ENCODE data around the gene CD81.
"Not testable (repeated sequence)": the region's sequence is repeated elsewhere in the genome, so short reads cannot be mapped to it uniquely, and the experiment has no call there.

The CD81 gene

DNA sequence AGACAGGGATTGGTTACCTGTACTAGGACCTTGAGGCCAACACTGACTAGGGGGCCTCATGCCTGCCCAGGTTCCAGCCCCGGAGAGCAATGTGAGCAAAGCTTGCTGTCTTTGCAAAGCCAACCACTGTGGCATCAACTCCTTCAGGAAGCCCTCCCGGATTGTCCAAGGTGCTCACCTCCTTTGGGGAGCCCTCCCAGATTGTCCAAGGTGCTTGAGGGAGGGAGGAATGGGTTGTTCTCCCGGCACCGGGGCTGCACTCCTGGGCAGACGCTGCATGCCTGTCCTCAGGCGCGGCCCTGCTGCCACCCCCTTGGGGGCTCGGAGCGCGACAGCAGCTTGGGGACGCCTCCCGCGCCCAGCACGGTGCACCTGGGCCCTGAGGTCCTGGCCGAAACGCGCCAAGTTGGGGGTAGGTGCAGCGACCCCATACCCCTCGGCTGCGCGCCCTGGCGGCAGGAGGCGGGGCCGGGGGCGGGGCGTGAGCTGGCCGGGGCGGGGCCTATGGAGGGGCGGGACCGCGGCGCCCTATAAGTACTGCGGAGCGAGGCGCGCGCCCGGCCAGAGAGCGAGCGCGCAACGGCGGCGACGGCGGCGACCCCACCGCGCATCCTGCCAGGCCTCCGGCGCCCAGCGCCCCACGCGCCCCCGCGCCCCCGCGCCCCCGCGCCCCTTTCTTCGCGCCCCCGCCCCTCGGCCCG, at the start of gene CD81:
CD81 (plus strand) TSS at position 560 of the 701 bp plus-strand sequence. CDS start 240 bp downstream, outside the sequence.
- Histone ChIP-seq H3K9ac (ENCODE audit: low read length) (peak within 1 kb of the TSS; percentile 92), H3K4me1 (ENCODE audit: control insufficient read depth, insufficient read depth, low read length) (peaks cover 48% of the 10 kb centered on the region), H3K27me3 (ENCODE audit: control insufficient read depth, insufficient read depth, low read length) (no peaks in the 10 kb centered on the region), H3K4me3 (ENCODE audit: low read length) (peak within 1 kb of the TSS; percentile 67), H3K9me3 (ENCODE audit: control insufficient read depth, low read length) (no peaks in the 10 kb centered on the region), H3K36me3 (ENCODE audit: control insufficient read depth, insufficient read depth, low read length) (no peaks in the 10 kb centered on the region)

- Histone ChIP-seq H3K27me3 (ENCODE audit: control insufficient read depth, insufficient read depth, low read length) (no peaks in the 10 kb centered on the region), H3K9me3 (ENCODE audit: control insufficient read depth, low read length) (no peaks in the 10 kb centered on the region), H3K4me1 (ENCODE audit: control insufficient read depth, insufficient read depth, low read length) (no peaks in the 10 kb centered on the region), H3K9ac (ENCODE audit: low read length) (no peak overlapping the region), H3K4me3 (ENCODE audit: low read length) (no peak overlapping the region), H3K36me3 (ENCODE audit: control insufficient read depth, insufficient read depth, low read length) (no peaks in the 10 kb centered on the region)
These were observed 49.1 kb upstream of the CD81 start for GRCh38 chr11:2328021-2328420.

GRCh38 chr11:2328656-2329354, 48.3 kb upstream of the CD81 start:
- H3K4me1 ChIP-seq (ENCODE audit: control insufficient read depth, insufficient read depth, low read length), result no peaks in the 10 kb centered on the region
- no peaks in the 10 kb centered on the region for H3K36me3 ChIP-seq (ENCODE audit: control insufficient read depth, insufficient read depth, low read length)
- no peaks in the 10 kb centered on the region for H3K27me3 ChIP-seq (ENCODE audit: control insufficient read depth, insufficient read depth, low read length)
- no peak overlapping the region for H3K4me3 ChIP-seq (ENCODE audit: low read length)
- no peak overlapping the region for H3K9ac ChIP-seq (ENCODE audit: low read length)
- H3K9me3 ChIP-seq (ENCODE audit: control insufficient read depth, low read length), result no peaks in the 10 kb centered on the region

- Histone ChIP-seq H3K4me3 (ENCODE audit: low read length) (no peak overlapping the region), H3K36me3 (ENCODE audit: control insufficient read depth, insufficient read depth, low read length) (no peaks in the 10 kb centered on the region), H3K9me3 (ENCODE audit: control insufficient read depth, low read length) (no peaks in the 10 kb centered on the region), H3K9ac (ENCODE audit: low read length) (no peak overlapping the region), H3K27me3 (ENCODE audit: control insufficient read depth, insufficient read depth, low read length) (no peaks in the 10 kb centered on the region), H3K4me1 (ENCODE audit: control insufficient read depth, insufficient read depth, low read length) (no peaks in the 10 kb centered on the region)
These were observed 47.6 kb upstream of the CD81 start for GRCh38 chr11:2329551-2329950.

GRCh38 chr11:2330696-2331095, 46.4 kb upstream of the CD81 start:
- H3K4me3 ChIP-seq (ENCODE audit: low read length), result no peak overlapping the region
- H3K9ac ChIP-seq (ENCODE audit: low read length), result no peak overlapping the region
- H3K9me3 ChIP-seq (ENCODE audit: control insufficient read depth, low read length), result no peaks in the 10 kb centered on the region
- H3K27me3 ChIP-seq (ENCODE audit: control insufficient read depth, insufficient read depth, low read length), result no peaks in the 10 kb centered on the region
- H3K4me1 ChIP-seq (ENCODE audit: control insufficient read depth, insufficient read depth, low read length), result no peaks in the 10 kb centered on the region
- H3K36me3 ChIP-seq (ENCODE audit: control insufficient read depth, insufficient read depth, low read length), result no peaks in the 10 kb centered on the region

DNA sequence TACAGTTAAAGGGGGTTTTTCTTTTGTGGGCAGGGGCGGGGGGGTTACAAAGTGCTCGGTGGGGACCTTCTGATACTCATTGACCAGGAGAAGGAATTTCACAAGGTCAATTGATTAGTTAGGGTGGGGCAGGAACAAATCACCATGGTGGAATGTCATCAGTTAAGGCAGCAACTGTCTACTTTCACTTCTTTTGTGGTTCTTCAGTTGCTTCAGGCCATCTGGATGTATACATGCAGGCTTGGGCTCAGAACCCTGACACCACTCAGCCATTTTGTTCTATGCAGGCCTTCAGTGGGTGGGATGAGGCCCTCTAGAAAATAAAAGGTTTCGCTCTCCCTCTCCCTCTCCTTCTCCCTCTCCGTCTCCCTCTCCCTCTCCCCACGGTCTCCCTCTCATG, 45.7 kb upstream of the CD81 start:
- Histone ChIP-seq H3K9me3 (ENCODE audit: control insufficient read depth, low read length) (no peaks in the 10 kb centered on the region), H3K27me3 (ENCODE audit: control insufficient read depth, insufficient read depth, low read length) (no peaks in the 10 kb centered on the region), H3K4me3 (ENCODE audit: low read length) (no peak overlapping the region), H3K4me1 (ENCODE audit: control insufficient read depth, insufficient read depth, low read length) (no peaks in the 10 kb centered on the region), H3K36me3 (ENCODE audit: control insufficient read depth, insufficient read depth, low read length) (no peaks in the 10 kb centered on the region), H3K9ac (ENCODE audit: low read length) (no peak overlapping the region)

DNA sequence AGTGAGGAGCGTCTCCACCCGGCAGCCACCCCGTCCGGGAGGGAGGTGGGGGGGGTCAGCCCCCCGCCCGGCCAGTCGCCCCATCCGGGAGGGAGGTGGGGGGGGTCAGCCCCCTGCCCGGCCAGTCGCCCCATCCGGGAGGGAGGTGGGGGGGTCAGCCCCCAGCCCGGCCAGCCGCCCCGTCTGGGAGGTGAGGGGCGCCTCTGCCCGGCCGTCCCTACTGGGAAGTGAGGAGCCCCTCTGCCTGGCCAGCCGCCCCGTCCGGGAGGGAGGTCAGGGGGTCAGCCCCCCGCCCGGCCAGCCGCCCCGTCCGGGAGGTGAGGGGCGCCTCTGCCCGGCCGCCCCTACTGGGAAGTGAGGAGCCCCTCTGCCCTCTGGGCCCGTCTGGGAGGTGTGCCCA, 44.5 kb upstream of the CD81 start:
- not testable (repeated sequence) for H3K4me3 ChIP-seq (ENCODE audit: low read length); H3K9ac ChIP-seq (ENCODE audit: low read length); H3K36me3 ChIP-seq (ENCODE audit: control insufficient read depth, insufficient read depth, low read length); H3K27me3 ChIP-seq (ENCODE audit: control insufficient read depth, insufficient read depth, low read length); H3K4me1 ChIP-seq (ENCODE audit: control insufficient read depth, insufficient read depth, low read length); H3K9me3 ChIP-seq (ENCODE audit: control insufficient read depth, low read length)

GRCh38 chr11:2333486-2334205, 43.5 kb upstream of the CD81 start:
- not testable (repeated sequence) for H3K9me3 ChIP-seq (ENCODE audit: control insufficient read depth, low read length)

GRCh38 chr11:2335286-2335685, 41.8 kb upstream of the CD81 start:
- H3K4me3 ChIP-seq (ENCODE audit: low read length); H3K4me1 ChIP-seq (ENCODE audit: control insufficient read depth, insufficient read depth, low read length); H3K9me3 ChIP-seq (ENCODE audit: control insufficient read depth, low read length); H3K9ac ChIP-seq (ENCODE audit: low read length); H3K27me3 ChIP-seq (ENCODE audit: control insufficient read depth, insufficient read depth, low read length); H3K36me3 ChIP-seq (ENCODE audit: control insufficient read depth, insufficient read depth, low read length): not testable (repeated sequence)

More at GRCh38 chr11:2333486-2334205, 43.5 kb upstream of the CD81 start:
- not testable (repeated sequence) for H3K4me1 ChIP-seq (ENCODE audit: control insufficient read depth, insufficient read depth, low read length); H3K27me3 ChIP-seq (ENCODE audit: control insufficient read depth, insufficient read depth, low read length); H3K9ac ChIP-seq (ENCODE audit: low read length); H3K36me3 ChIP-seq (ENCODE audit: control insufficient read depth, insufficient read depth, low read length); H3K4me3 ChIP-seq (ENCODE audit: low read length)

DNA sequence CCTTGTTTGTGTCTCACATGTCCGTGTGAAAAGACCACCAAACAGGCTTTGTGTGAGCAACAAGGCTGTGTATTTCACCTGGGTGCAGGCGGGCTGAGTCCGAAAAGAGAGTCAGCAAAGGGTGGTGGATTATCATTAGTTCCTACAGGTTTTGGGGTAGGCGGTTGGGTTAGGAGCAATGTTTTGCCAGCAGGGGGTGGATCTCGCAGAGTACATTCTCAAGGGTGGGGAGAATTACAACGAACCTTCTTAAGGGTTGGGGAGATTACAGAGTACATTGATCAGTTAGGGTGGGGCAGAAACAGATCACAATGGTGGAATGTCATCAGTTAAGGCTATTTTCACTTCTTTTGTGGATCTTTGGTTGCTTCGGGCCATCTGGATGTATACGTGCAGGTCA, 38.4 kb upstream of the CD81 start:
- not testable (repeated sequence) for H3K36me3 ChIP-seq (ENCODE audit: control insufficient read depth, insufficient read depth, low read length); H3K4me3 ChIP-seq (ENCODE audit: low read length); H3K4me1 ChIP-seq (ENCODE audit: control insufficient read depth, insufficient read depth, low read length)

GRCh38 chr11:2342557-2342956, 34.6 kb upstream of the CD81 start:
- Histone ChIP-seq H3K4me3 (ENCODE audit: low read length) (no peak overlapping the region), H3K9me3 (ENCODE audit: control insufficient read depth, low read length) (no peaks in the 10 kb centered on the region), H3K27me3 (ENCODE audit: control insufficient read depth, insufficient read depth, low read length) (no peaks in the 10 kb centered on the region), H3K4me1 (ENCODE audit: control insufficient read depth, insufficient read depth, low read length) (no peaks in the 10 kb centered on the region), H3K36me3 (ENCODE audit: control insufficient read depth, insufficient read depth, low read length) (no peaks in the 10 kb centered on the region), H3K9ac (ENCODE audit: low read length) (no peak overlapping the region)

More for the DNA sequence above, 38.4 kb upstream of the CD81 start:
- H3K9me3 ChIP-seq (ENCODE audit: control insufficient read depth, low read length); H3K27me3 ChIP-seq (ENCODE audit: control insufficient read depth, insufficient read depth, low read length); H3K9ac ChIP-seq (ENCODE audit: low read length): not testable (repeated sequence)

- H3K27me3 ChIP-seq (ENCODE audit: control insufficient read depth, insufficient read depth, low read length), result no peaks in the 10 kb centered on the region
- H3K9ac ChIP-seq (ENCODE audit: low read length), result no peak overlapping the region
- no peaks in the 10 kb centered on the region for H3K4me1 ChIP-seq (ENCODE audit: control insufficient read depth, insufficient read depth, low read length)
- no peak overlapping the region for H3K4me3 ChIP-seq (ENCODE audit: low read length)
- no peaks in the 10 kb centered on the region for H3K9me3 ChIP-seq (ENCODE audit: control insufficient read depth, low read length)
- no peaks in the 10 kb centered on the region for H3K36me3 ChIP-seq (ENCODE audit: control insufficient read depth, insufficient read depth, low read length)
These were observed 34.1 kb upstream of the CD81 start for GRCh38 chr11:2342981-2343380.

Measured in mucosa of stomach (tissue), 1 donor.